A549 (cell line): ENCODE results near the gene TMEM95. TPM values are rescaled to one million over a fixed set of nuclear protein-coding genes. Genes with fewer than 3 reads are reported as not detected.

ENCODE experiments used
- BCL3 ChIP-seq: fragments of >200 bp; sonication (Bioruptor Twin); formaldehyde crosslinking; IDR thresholded peaks from 3 replicates; pipeline ENCODE4 v1.6.1; 2016
- BHLHE40 ChIP-seq: IDR thresholded peaks from 2 replicates; pipeline ENCODE4 v1.6.1; 2012; ENCODE audit warnings: low read depth, low read length, inconsistent platforms
- CHD4 ChIP-seq: fragments of 200-600 bp; sonication (generic); IDR thresholded peaks from 2 replicates; pipeline ENCODE4 v1.6.1; 2016; ENCODE audit warnings: antibody characterized with exemption, mild to moderate bottlenecking, borderline replicate concordance
- EHF ChIP-seq: fragments of 250-450 bp; sonication (Bioruptor Pico); IDR thresholded peaks from 2 replicates; pipeline ENCODE4 v1.5.0; 2020; ENCODE audit warnings: mild to moderate bottlenecking
- EHMT2 ChIP-seq: fragments of 200-600 bp; sonication (generic); IDR thresholded peaks from 2 replicates; pipeline ENCODE4 v1.6.1; 2016; ENCODE audit warnings: antibody characterized with exemption, low read depth, mild to moderate bottlenecking, moderate library complexity
- EP300 ChIP-seq, 2 experiments: fragments of >200 bp; sonication (Bioruptor Twin); formaldehyde crosslinking; IDR thresholded peaks; 2 replicates in 1 of 2; 3 replicates in 1 of 2; pipeline ENCODE4 v1.6.1; 2016 to 2017
- ESRRA ChIP-seq: fragments of 150-350 bp; IDR thresholded peaks from 2 replicates; pipeline ENCODE4 v1.6.1; 2014; ENCODE audit warnings: mild to moderate bottlenecking, low read length, borderline replicate concordance
- FOSB ChIP-seq: fragments of 250-450 bp; sonication (Bioruptor Pico); IDR thresholded peaks from 2 replicates; pipeline ENCODE4 v1.5.0; 2020; ENCODE audit warnings: mild to moderate bottlenecking, moderate library complexity
- GATA3 ChIP-seq: IDR thresholded peaks from 2 replicates; pipeline ENCODE4 v1.6.1; 2012; ENCODE audit warnings: borderline replicate concordance
- HEYL ChIP-seq: fragments of 250-450 bp; sonication (Bioruptor Pico); IDR thresholded peaks from 2 replicates; pipeline ENCODE4 v1.8.0; 2021; ENCODE audit warnings: mild to moderate bottlenecking, moderate library complexity
- HOXB13 ChIP-seq: fragments of 250-450 bp; sonication (Bioruptor Pico); IDR thresholded peaks from 2 replicates; pipeline ENCODE4 v1.5.0; 2020; ENCODE audit warnings: low read depth, mild to moderate bottlenecking, moderate library complexity
- KDM1A ChIP-seq: fragments of 200-600 bp; sonication (generic); IDR thresholded peaks from 2 replicates; pipeline ENCODE4 v1.6.1; 2016; ENCODE audit warnings: low read depth, mild to moderate bottlenecking
- KDM5A ChIP-seq: fragments of 200-600 bp; sonication (generic); IDR thresholded peaks from 2 replicates; pipeline ENCODE4 v1.6.1; 2016; ENCODE audit warnings: antibody characterized with exemption, mild to moderate bottlenecking
- MAFK ChIP-seq: fragments of 450-650 bp; IDR thresholded peaks from 2 replicates; pipeline ENCODE4 v1.6.1; 2014; ENCODE audit not compliant: partially characterized antibody
- MAX ChIP-seq: IDR thresholded peaks from 2 replicates; pipeline ENCODE4 v1.6.1; 2012
- MYC ChIP-seq: IDR thresholded peaks from 2 replicates; pipeline ENCODE4 v1.6.1; 2012; ENCODE audit warnings: mild to moderate bottlenecking, inconsistent platforms, low read length, improper control_type of control experiment, borderline replicate concordance
- NFE2L2 ChIP-seq: fragments of 150-350 bp; conservative IDR thresholded peaks from 2 replicates; pipeline ENCODE4 v1.6.1; 2014; ENCODE audit warnings: low read length
- NPAS2 ChIP-seq: fragments of 250-450 bp; sonication (Bioruptor Pico); IDR thresholded peaks from 2 replicates; pipeline ENCODE4 v1.8.0; 2022; ENCODE audit warnings: mild to moderate bottlenecking, moderate library complexity, borderline replicate concordance
- NR3C1 ChIP-seq: fragments of >200 bp; sonication (Bioruptor Twin); formaldehyde crosslinking; IDR thresholded peaks from 3 replicates; pipeline ENCODE4 v1.6.1; 2017
- PBX3 ChIP-seq: IDR thresholded peaks from 2 replicates; pipeline ENCODE4 v1.6.1; 2012
- PHF8 ChIP-seq: fragments of 200-600 bp; sonication (generic); IDR thresholded peaks from 2 replicates; pipeline ENCODE4 v1.6.1; 2016; ENCODE audit warnings: low read depth, mild to moderate bottlenecking, antibody characterized with exemption, moderate library complexity, borderline replicate concordance
- RAD21 ChIP-seq, 2 experiments: fragments of >200 bp in 1 of 2; sonication (Bioruptor Twin) in 1 of 2; formaldehyde crosslinking in 1 of 2; IDR thresholded peaks in 1 of 2; conservative IDR thresholded peaks in 1 of 2; 2 replicates in 1 of 2; 3 replicates in 1 of 2; pipeline ENCODE4 v1.6.1; 2012 to 2018; ENCODE audit warnings: inconsistent platforms in 1 of 2
- RARB ChIP-seq: fragments of 250-450 bp; sonication (Bioruptor Pico); IDR thresholded peaks from 2 replicates; pipeline ENCODE4 v1.8.0; 2021; ENCODE audit warnings: mild to moderate bottlenecking, moderate library complexity
- RCOR1 ChIP-seq: fragments of 150-350 bp; IDR thresholded peaks from 2 replicates; pipeline ENCODE4 v1.6.1; 2014; ENCODE audit warnings: antibody characterized with exemption, low read length, low read depth
- RFX5 ChIP-seq: fragments of 450-650 bp; IDR thresholded peaks from 2 replicates; pipeline ENCODE4 v1.7.1; 2014; ENCODE audit warnings: antibody characterized with exemption, mild to moderate bottlenecking, moderate library complexity
- TFCP2L1 ChIP-seq: fragments of 250-450 bp; sonication (Bioruptor Pico); IDR thresholded peaks from 2 replicates; pipeline ENCODE4 v1.5.0; 2021; ENCODE audit warnings: mild to moderate bottlenecking
- USF2 ChIP-seq: fragments of 450-650 bp; IDR thresholded peaks from 2 replicates; pipeline ENCODE4 v1.6.1; 2014; ENCODE audit warnings: antibody characterized with exemption
- ZC3H11A ChIP-seq: fragments of 450-650 bp; IDR thresholded peaks from 2 replicates; pipeline ENCODE4 v1.6.1; 2014; ENCODE audit warnings: antibody characterized with exemption, mild to moderate bottlenecking
- ZSCAN20 ChIP-seq: fragments of 250-450 bp; sonication (Bioruptor Pico); IDR thresholded peaks from 2 replicates; pipeline ENCODE4 v1.8.0; 2022; ENCODE audit warnings: mild to moderate bottlenecking, moderate library complexity
- polyA plus RNA-seq, 4 experiments: library from polyadenylated mRNA; depleted of rRNA in 3 of 4; stranded (reverse); fragments of >200 nt; fragmentation: RNase III in 1 of 4; extraction: RNeasy Plus Mini Kit Qiagen cat#74134 plus additional on column Dnase treatment in 1 of 4; gene quantifications; 2 replicates in 3 of 4; 3 replicates in 1 of 4; pipeline ENCODE4 v1.2.3, GENCODE V29; 2011 to 2017
- TF ChIP-seq, protein P1 (sequence below): fragments of >200 bp; sonication (Bioruptor Twin); formaldehyde crosslinking; IDR thresholded peaks from 2 replicates; pipeline ENCODE4 v1.6.1; 2016

The TMEM95 gene
- polyA plus RNA-seq, 2 of the 4 experiments (the other 2 are of a cell fraction): not detected

GRCh38 chr17:7308625-7309433, 46.1 kb upstream of the TMEM95 start (continued):
- no peak for TF ChIP-seq ESRRA
- no peak for TF ChIP-seq ZC3H11A
- TF ChIP-seq MYC: peak; percentile 50; the same call in 1 of the 2 replicates
- no peak; the same call in 1 of the 2 replicates for TF ChIP-seq GATA3
- TF ChIP-seq HOXB13 (CRISPR knock-in tag): no peak
- no peak for TF ChIP-seq MAX
- no peak for TF ChIP-seq RARB
- peak; percentile 27; the same call in 1 of the 2 replicates for TF ChIP-seq TFCP2L1
- TF ChIP-seq FOSB (CRISPR knock-in tag): no peak; the same call in 1 of the 2 replicates
- no peak for TF ChIP-seq KDM1A
- no peak for TF ChIP-seq EHF (CRISPR knock-in tag)
- TF ChIP-seq MAFK: no peak
- TF ChIP-seq KDM5A: no peak
- TF ChIP-seq HEYL (CRISPR knock-in tag): no peak
- TF ChIP-seq NPAS2 (CRISPR knock-in tag): no peak
- TF ChIP-seq PHF8: no peak; the same call in 1 of the 2 replicates
- no peak for TF ChIP-seq ZSCAN20
- TF ChIP-seq, protein P1, sequence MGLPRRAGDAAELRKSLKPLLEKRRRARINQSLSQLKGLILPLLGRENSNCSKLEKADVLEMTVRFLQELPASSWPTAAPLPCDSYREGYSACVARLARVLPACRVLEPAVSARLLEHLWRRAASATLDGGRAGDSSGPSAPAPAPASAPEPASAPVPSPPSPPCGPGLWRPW: no peak
- no peak for TF ChIP-seq CHD4
- no peak for TF ChIP-seq RCOR1
- TF ChIP-seq BCL3: 0 out of 3 replicates have a peak, but pooled peaks have one; percentile 22
- no peak for TF ChIP-seq RFX5
- no peak for TF ChIP-seq PBX3
- TF ChIP-seq RAD21 (conservative IDR thresholded peaks at IDR 0.05 in 1 of 2, IDR thresholded peaks at IDR 0.05 in 1 of 2): no peak
- no peak for TF ChIP-seq NFE2L2
- TF ChIP-seq USF2: no peak
- TF ChIP-seq BHLHE40: no peak
- no peak for TF ChIP-seq EHMT2
- TF ChIP-seq NR3C1: no peak
- no peak for TF ChIP-seq EP300 (IDR thresholded peaks at IDR 0.05)
